K562 (cell line): ENCODE measurements around the gene KAZN. TPM values are rescaled to one million over a fixed set of nuclear protein-coding genes. Genes with fewer than 3 reads are reported as not detected.

Source experiments
- AFF1 ChIP-seq, 2 experiments: fragments of 450-650 bp; IDR thresholded peaks; 2 replicates each; pipeline ENCODE4 v1.6.1; 2018; ENCODE audit warnings: mild to moderate bottlenecking in 2 of 2, low read depth in 1 of 2; ENCODE audit not compliant: partially characterized antibody in 2 of 2
- CTCF ChIP-seq, 3 experiments: IDR thresholded peaks in 2 of 3; conservative IDR thresholded peaks in 1 of 3; 2 replicates each; pipeline ENCODE4 v1.5.1; 2011 to 2012; ENCODE audit warnings: low read length in 3 of 3, mild to moderate bottlenecking in 3 of 3, control low read depth in 2 of 3, improper control_type of control experiment in 1 of 3, inconsistent platforms in 1 of 3, low read depth in 1 of 3, mixed read lengths in 1 of 3, moderate library complexity in 1 of 3; ENCODE audit not compliant: insufficient read depth in 2 of 3
- EHMT2 ChIP-seq: fragments of 450-650 bp; IDR thresholded peaks from 2 replicates; pipeline ENCODE4 v1.6.1; 2018; ENCODE audit warnings: antibody characterized with exemption
- FOXP4 ChIP-seq: sonication (generic); formaldehyde crosslinking; IDR thresholded peaks from 2 replicates; pipeline ENCODE4 v1.8.0; 2022; ENCODE audit warnings: mild to moderate bottlenecking, missing genetic modification reagents, borderline replicate concordance
- FUS ChIP-seq: fragments of 200-400 bp; formaldehyde crosslinking; optimal IDR thresholded peaks from 2 replicates; pipeline ENCODE3; 2017; ENCODE audit warnings: low read depth, low read length
- HDAC8 ChIP-seq: fragments of 450-650 bp; IDR thresholded peaks from 2 replicates; pipeline ENCODE4 v1.6.1; 2016; ENCODE audit warnings: mild to moderate bottlenecking, missing genetic modification characterization, moderate library complexity, missing compliant biosample characterization
- MNT ChIP-seq, 2 experiments: fragments of 450-650 bp; conservative IDR thresholded peaks; 2 replicates each; pipeline ENCODE4 v1.6.1; 2017; ENCODE audit warnings: mild to moderate bottlenecking in 2 of 2, moderate library complexity in 2 of 2
- MYC ChIP-seq, 2 experiments: fragments of 250-450 bp in 1 of 2; sonication (Bioruptor Pico) in 1 of 2; IDR thresholded peaks; 2 replicates each; pipeline versions ENCODE4 v1.5.1 to v1.6.1; 2012 to 2021; ENCODE audit warnings: low read depth in 2 of 2, borderline replicate concordance in 1 of 2, improper control_type of control experiment in 1 of 2, low read length in 1 of 2, mild to moderate bottlenecking in 1 of 2, moderate library complexity in 1 of 2
- NFE2 ChIP-seq: IDR thresholded peaks from 2 replicates; pipeline ENCODE4 v1.6.1; 2014; ENCODE audit warnings: antibody characterized with exemption, low read depth
- NFYB ChIP-seq: IDR thresholded peaks from 2 replicates; pipeline ENCODE4 v1.6.1; 2011; ENCODE audit warnings: mild to moderate bottlenecking, moderate library complexity; ENCODE audit not compliant: insufficient read length; ENCODE audit errors: extremely low read depth
- NUFIP1 ChIP-seq: fragments of 450-650 bp; IDR thresholded peaks from 2 replicates; pipeline ENCODE4 v1.6.1; 2018; ENCODE audit not compliant: partially characterized antibody
- POLR2AphosphoS2 ChIP-seq: IDR thresholded peaks from 2 replicates; pipeline ENCODE4 v1.6.1; 2012; ENCODE audit warnings: low read length, improper control_type of control experiment
- RHOXF2B ChIP-seq: fragments of 250-450 bp; sonication (Bioruptor Pico); conservative IDR thresholded peaks from 2 replicates; pipeline ENCODE4 v1.5.1; 2021
- SIRT6 ChIP-seq: IDR thresholded peaks from one replicate; pipeline ENCODE4 v1.6.1; 2012; ENCODE audit warnings: low read depth, mild to moderate bottlenecking, control low read depth, inconsistent platforms, low read length, moderate library complexity
- ZC3H4 ChIP-seq: sonication (generic); formaldehyde crosslinking; IDR thresholded peaks from 2 replicates; pipeline ENCODE4 v1.9.0; 2021; ENCODE audit warnings: missing genetic modification reagents, borderline replicate concordance
- ZNF23 ChIP-seq: fragments of 250-450 bp; sonication (Bioruptor Pico); IDR thresholded peaks from 2 replicates; pipeline ENCODE4 v1.4.0; 2020; ENCODE audit warnings: mild to moderate bottlenecking
- polyA plus RNA-seq, 8 experiments: library from polyadenylated mRNA; depleted of rRNA in 4 of 8; stranded (reverse) in 5 of 8; unstranded in 3 of 8; fragments of >200 nt; fragmentation: Nextera tagmentation in 2 of 8; fragmentation: Illumina TruSeq in 1 of 8; extraction: Ambion mirVana in 2 of 8; extraction: Trizol in 1 of 8; gene quantifications; 2 replicates each; pipeline versions ENCODE4 v1.2.1 to v1.2.3, GENCODE V29; 2011 to 2014; ENCODE audit warnings: inconsistent platforms in 1 of 8, missing spikeins in 1 of 8
- total RNA-seq, 7 experiments: library from RNA; depleted of rRNA in 6 of 7; stranded (reverse); fragments of >200 nt in 6 of 7; fragmentation: Illumina TruSeq in 2 of 7; extraction: Trizol in 2 of 7; gene quantifications; 2 replicates each; pipeline versions ENCODE4 v1.2.1 to v1.2.3, GENCODE V29; 2011 to 2021; ENCODE audit warnings: low replicate concordance in 1 of 7

KAZN gene
- total and polyA plus RNA-seq, 9 of the 15 experiments (the other 6 are each of a cell fraction or from before 2014, with no cell fraction given) = 2.1 to 21.6 (median 5.4) TPM

- TF ChIP-seq SIRT6 = no peak
- no peak for TF ChIP-seq CTCF (IDR thresholded peaks at IDR 0.05 in 2 of 3, conservative IDR thresholded peaks at IDR 0.05 in 1 of 3; ENCODE audit: insufficient read depth in 2 of 3, low read depth in 1 of 3, low read length in 3 of 3)
- no peak for TF ChIP-seq ZC3H4
- TF ChIP-seq NFE2 = no peak
- TF ChIP-seq NFYB = peak; percentile 50
- TF ChIP-seq FUS = no peak
- TF ChIP-seq NUFIP1 = no peak
- no peak for TF ChIP-seq RHOXF2B (CRISPR knock-in tag)
- no peak for TF ChIP-seq POLR2AphosphoS2
- TF ChIP-seq MNT (conservative IDR thresholded peaks at IDR 0.05) = no peak
- TF ChIP-seq HDAC8 (tag) = peak; percentile 57; the same call in 1 of the 2 replicates
- no peak for TF ChIP-seq ZNF23 (CRISPR knock-in tag)
- TF ChIP-seq AFF1 (IDR thresholded peaks at IDR 0.05; ENCODE audit: low read depth in 1 of 2, partially characterized antibody in 2 of 2) = peak in 1 of 2 experiments; percentile 40
- TF ChIP-seq FOXP4 (CRISPR knock-in tag) = no peak
- TF ChIP-seq MYC (IDR thresholded peaks at IDR 0.05; ENCODE audit: low read depth, low read length) = 0 out of 2 replicates have a peak, but pooled peaks have one; percentile 15
- TF ChIP-seq MYC (CRISPR knock-in tag; IDR thresholded peaks at IDR 0.05; ENCODE audit: borderline replicate concordance, low read depth) = no peak
- TF ChIP-seq EHMT2 = 0 out of 2 replicates have a peak, but pooled peaks have one; percentile 33
Measured at GRCh38 chr1:14784790-14785773, 186.6 kb downstream of the KAZN start (continued).
